Activated B cell treated with CpG ODN at 0.5 μM for 24 hours (primary cell): Measurements from ENCODE around the gene ST6GALNAC3. TPM values are rescaled to one million over a fixed set of nuclear protein-coding genes. Genes with fewer than 3 reads are reported as not detected.

Source experiments
- ATAC-seq: fragments of 200-7000 bp; cut with Tn5 transposase; one replicate; pipeline ENCODE4 v1.10.0; 2021; ENCODE audit warnings: low read depth, mild to moderate bottlenecking, moderate library complexity
- CTCF ChIA-PET: fragments of 350-600 bp; sonication (Branson Sonifier 250); formaldehyde crosslinking; loops from one replicate; lab custom pipeline; 2021; ENCODE audit warnings: antibody characterized with exemption; lab: Charles Lee
- POLR2A ChIA-PET: fragments of 350-600 bp; sonication (Branson Sonifier 250); formaldehyde crosslinking; loops from one replicate; lab custom pipeline; 2021; ENCODE audit warnings: antibody characterized with exemption; lab: Charles Lee
- DNase-seq: peaks from one replicate; pipeline ENCODE4 v3.0.0; 2022
- H3K27ac Mint-ChIP-seq: one replicate; pipeline ENCODE4 v1.8.0; 2020; ENCODE audit warnings: mixed read lengths
- H3K27me3 Mint-ChIP-seq: one replicate; pipeline ENCODE4 v1.8.0; 2021; ENCODE audit warnings: mixed read lengths
- H3K36me3 Mint-ChIP-seq: one replicate; pipeline ENCODE4 v1.8.0; 2021; ENCODE audit warnings: low read depth, mixed read lengths
- H3K4me1 Mint-ChIP-seq: one replicate; pipeline ENCODE4 v1.8.0; 2021; ENCODE audit warnings: mixed read lengths
- H3K4me3 Mint-ChIP-seq: one replicate; pipeline ENCODE4 v1.8.0; 2020; ENCODE audit warnings: mild to moderate bottlenecking, mixed read lengths
- H3K9me3 Mint-ChIP-seq: one replicate; pipeline ENCODE4 v1.8.0; 2020; ENCODE audit warnings: mixed read lengths
- CTCF ChIP-seq: fragments of 200-600 bp; IDR thresholded peaks from one replicate; pipeline ENCODE4 v1.8.0; 2022; ENCODE audit warnings: antibody characterized with exemption, mild to moderate bottlenecking
- intact Hi-C: fragments of 100-400 bp; cut with micrococcal nuclease; formaldehyde crosslinking; loops from one replicate; pipeline ENCODE4 v1.15.1; 2024
- total RNA-seq: library from RNA; stranded (reverse); gene quantifications from 2 replicates; pipeline ENCODE4 v1.2.3, GENCODE V29; 2022

Gene ST6GALNAC3
- total RNA-seq, 1 donor from 2014 or later: 12.6 TPM

DNA sequence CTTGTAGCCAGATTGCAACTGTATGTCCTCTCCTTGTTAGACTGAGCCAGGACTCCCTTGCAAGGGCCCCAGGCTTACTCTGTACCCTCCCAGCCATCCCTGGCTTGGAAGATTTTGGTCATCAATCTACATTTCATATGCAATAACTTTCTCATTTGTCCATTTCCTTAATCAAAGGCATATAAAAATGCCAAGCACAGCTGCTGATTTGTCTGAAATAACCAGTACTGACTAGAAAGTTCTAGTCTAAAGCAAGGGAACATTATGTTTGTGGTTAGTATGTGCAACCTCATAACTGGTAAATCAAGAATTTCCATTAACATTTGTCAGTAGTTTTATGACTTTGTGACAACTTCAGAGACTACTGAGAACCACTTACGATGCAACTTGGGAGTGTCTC, 370.2 kb downstream of the ST6GALNAC3 start:
- DNase-seq: no peak
- Mint-ChIP-seq H3K4me3 (no peak overlapping the region), H3K9me3 (peaks cover 6% of the 10 kb centered on the region), H3K36me3 (peaks cover 2% of the 10 kb centered on the region), H3K27me3 (no peaks in the 10 kb centered on the region), H3K4me1 (no peaks in the 10 kb centered on the region), H3K27ac (no peak overlapping the region)
- no peak for ATAC-seq
- intact Hi-C loops: no loop called here
- ChIA-PET CTCF (no interaction called here), POLR2A (no interaction called here)
- TF ChIP-seq CTCF: no peak

DNA sequence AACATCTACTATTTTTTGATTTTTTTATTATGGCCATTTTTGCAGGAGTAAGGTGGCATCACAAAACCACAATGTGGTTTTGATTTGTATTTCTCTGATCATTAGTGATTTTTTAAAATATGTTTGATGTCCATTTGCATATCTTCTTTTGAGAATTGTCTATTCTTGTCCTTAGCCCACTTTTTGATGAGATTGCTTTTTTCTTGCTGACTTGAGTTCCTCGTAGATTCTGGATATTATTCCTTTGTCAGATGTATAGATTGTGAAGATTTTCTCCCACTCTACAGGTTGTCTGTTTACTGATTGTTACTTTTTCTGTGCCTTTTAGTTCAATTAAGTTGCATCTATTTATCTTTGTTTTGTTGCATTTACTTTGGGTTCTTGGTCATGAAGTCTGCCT, 375.7 kb downstream of the ST6GALNAC3 start:
- TF ChIP-seq CTCF: no peak

GRCh38 chr1:76463278-76463677, 388.7 kb downstream of the ST6GALNAC3 start:
- ChIA-PET POLR2A (interaction anchor here (0.5 kb wide), 1 partner anchor 43 kb away, joined by 3 read pairs; no protein-coding TSS in a partner anchor), CTCF (no interaction called here)
- Mint-ChIP-seq H3K4me3 (no peak overlapping the region), H3K9me3 (peaks cover 5% of the 10 kb centered on the region), H3K4me1 (peaks cover 4% of the 10 kb centered on the region), H3K36me3 (no peaks in the 10 kb centered on the region), H3K27ac (no peak overlapping the region), H3K27me3 (no peaks in the 10 kb centered on the region)
- ATAC-seq: no peak
- intact Hi-C loops: no loop called here
- no peak for TF ChIP-seq CTCF
- no peak for DNase-seq

More for the DNA sequence above, 375.7 kb downstream of the ST6GALNAC3 start:
- no peaks in the 10 kb centered on the region for H3K27me3 Mint-ChIP-seq
- no peak overlapping the region for H3K4me3 Mint-ChIP-seq
- ATAC-seq (no peak), DNase-seq (no peak)
- no peaks in the 10 kb centered on the region for H3K4me1 Mint-ChIP-seq
- H3K9me3 Mint-ChIP-seq: peaks cover 32% of the 10 kb centered on the region
- intact Hi-C loops: no loop called here
- ChIA-PET CTCF (no interaction called here), POLR2A (no interaction called here)
- peaks cover 24% of the 10 kb centered on the region for H3K36me3 Mint-ChIP-seq
- H3K27ac Mint-ChIP-seq: no peak overlapping the region

DNA sequence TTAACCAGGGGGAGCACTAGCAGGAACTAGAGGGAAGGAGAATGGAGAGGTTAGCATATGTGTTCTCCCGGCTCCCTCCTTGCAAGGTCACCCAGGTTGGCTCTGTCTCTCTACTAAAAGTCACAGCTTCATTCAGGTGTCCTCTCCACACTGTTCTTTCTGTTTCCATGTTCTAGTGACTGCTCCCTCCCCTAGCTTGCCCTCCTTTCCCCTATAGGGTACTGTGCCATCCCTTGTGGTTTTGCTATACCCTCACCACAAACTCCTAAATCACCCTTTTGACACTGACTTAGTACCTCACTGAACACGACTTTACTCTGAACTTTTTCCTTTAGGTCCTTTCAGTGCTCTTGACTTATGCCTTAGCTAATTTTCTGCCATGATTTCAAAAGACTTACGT, 389.3 kb downstream of the ST6GALNAC3 start:
- Mint-ChIP-seq H3K4me3 (no peak overlapping the region), H3K27me3 (no peaks in the 10 kb centered on the region), H3K36me3 (no peaks in the 10 kb centered on the region), H3K27ac (no peak overlapping the region), H3K9me3 (peaks cover 5% of the 10 kb centered on the region), H3K4me1 (peaks cover 4% of the 10 kb centered on the region)
- intact Hi-C loops: no loop called here
- POLR2A ChIA-PET: interaction anchor here (0.5 kb wide), 1 partner anchor 44 kb away, joined by 3 read pairs; no protein-coding TSS in a partner anchor
- CTCF ChIA-PET: no interaction called here
- TF ChIP-seq CTCF: no peak
- DNase-seq (no peak), ATAC-seq (no peak)

DNA sequence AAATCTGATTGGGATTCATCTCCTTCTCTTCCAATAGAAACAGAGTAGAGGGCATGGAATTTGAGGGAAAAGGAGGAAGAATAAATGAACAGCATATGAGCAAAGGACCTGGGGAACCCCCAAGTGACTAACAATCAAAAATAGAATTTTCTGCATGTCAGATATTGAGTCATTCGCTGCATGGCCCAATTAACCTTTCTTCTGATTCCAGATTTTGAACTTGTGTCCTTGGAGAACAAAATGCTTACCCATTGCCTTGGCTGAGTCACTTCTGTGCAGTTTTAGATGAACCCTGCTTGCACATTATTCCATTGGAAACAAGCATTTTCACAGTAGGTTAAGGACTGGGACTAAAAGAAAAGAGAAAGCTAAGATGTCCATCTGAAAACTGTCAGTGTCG, 390.5 kb downstream of the ST6GALNAC3 start:
- H3K9me3 Mint-ChIP-seq: no peaks in the 10 kb centered on the region
- no peak for DNase-seq

More for the DNA sequence above, 390.5 kb downstream of the ST6GALNAC3 start:
- H3K36me3 Mint-ChIP-seq: no peaks in the 10 kb centered on the region
- no peak for TF ChIP-seq CTCF
- POLR2A ChIA-PET: no interaction called here
- no peak overlapping the region for H3K27ac Mint-ChIP-seq
- CTCF ChIA-PET: no interaction called here
- intact Hi-C loops: no loop called here
- H3K4me3 Mint-ChIP-seq: no peak overlapping the region
- no peak for ATAC-seq
- no peaks in the 10 kb centered on the region for H3K27me3 Mint-ChIP-seq
- H3K4me1 Mint-ChIP-seq: peaks cover 4% of the 10 kb centered on the region
